Natural killer cell (primary cell): ENCODE measurements around the gene KCNH3. TPM values are rescaled to one million over a fixed set of nuclear protein-coding genes. Genes with fewer than 3 reads are reported as not detected.
"Not testable (repeated sequence)": the region's sequence is repeated elsewhere in the genome, so short reads cannot be mapped to it uniquely, and the experiment has no call there.

Experiments used
- ATAC-seq, 3 donors: fragments of 150-1000 bp in 2 of 3; fragments of 200-7000 bp in 1 of 3; cut with Tn5 transposase; 1 replicate in 1 of 3; 2 replicates in 2 of 3; pipeline ENCODE4 v1.10.0; 2021; ENCODE audit warnings: mild to moderate bottlenecking in 2 of 3, moderate library complexity in 2 of 3
- DNase-seq, 2 donors: peaks; one replicate each; pipeline versions ENCODE4 v3.0.0 to v3.0.0-alpha.2; 2013 to 2021; ENCODE audit warnings: mixed read lengths in 1 of 2
- H3K27ac ChIP-seq: one replicate; pipeline ENCODE4 v1.5.1; 2013; ENCODE audit warnings: mild to moderate bottlenecking, low read length
- H3K27me3 ChIP-seq: one replicate; pipeline ENCODE4 v1.6.1; 2013; ENCODE audit warnings: low read length; ENCODE audit not compliant: control insufficient read depth, insufficient read depth
- H3K36me3 ChIP-seq: one replicate; pipeline ENCODE4 v1.6.1; 2013; ENCODE audit warnings: low read length; ENCODE audit not compliant: control insufficient read depth, insufficient read depth
- H3K4me1 ChIP-seq: one replicate; pipeline ENCODE4 v1.6.1; 2013; ENCODE audit warnings: low read length; ENCODE audit not compliant: control insufficient read depth, insufficient read depth
- H3K4me3 ChIP-seq: one replicate; pipeline ENCODE4 v1.5.1; 2013; ENCODE audit warnings: low read length
- H3K9me3 ChIP-seq: one replicate; pipeline ENCODE4 v1.6.1; 2013; ENCODE audit warnings: low read length; ENCODE audit not compliant: control insufficient read depth, insufficient read depth
- H3K27ac Mint-ChIP-seq, 2 donors: one replicate each; pipeline ENCODE4 v1.8.0; 2022; ENCODE audit warnings: mild to moderate bottlenecking in 2 of 2, mixed read lengths in 2 of 2, moderate library complexity in 1 of 2
- H3K27me3 Mint-ChIP-seq, 2 donors: one replicate each; pipeline ENCODE4 v1.8.0; 2022; ENCODE audit warnings: low read depth in 2 of 2, mixed read lengths in 2 of 2
- H3K36me3 Mint-ChIP-seq: one replicate; pipeline ENCODE4 v1.8.0; 2022; ENCODE audit warnings: mixed read lengths
- H3K4me1 Mint-ChIP-seq, 2 donors: one replicate each; pipeline ENCODE4 v1.8.0; 2022; ENCODE audit warnings: mixed read lengths in 2 of 2
- H3K4me3 Mint-ChIP-seq: one replicate; pipeline ENCODE4 v1.8.0; 2022; ENCODE audit warnings: mild to moderate bottlenecking, moderate library complexity, mixed read lengths
- H3K9me3 Mint-ChIP-seq, 2 donors: one replicate each; pipeline ENCODE4 v1.8.0; 2022; ENCODE audit warnings: mixed read lengths in 2 of 2
- WGBS: methylation state at CpG from one replicate; pipeline ENCODE4 v1.1.7; 2013; ENCODE audit warnings: missing lambda C conversion rate; ENCODE audit not compliant: insufficient coverage; 5-methylcytosine and 5-hydroxymethylcytosine counted together
- intact Hi-C: fragments of 100-400 bp; cut with micrococcal nuclease; formaldehyde crosslinking; loops from one replicate; pipeline ENCODE4 v1.14.2; 2022
- total RNA-seq, 4 donors: library from RNA; stranded (reverse); fragments of 120-200 nt in 1 of 4; gene quantifications; one replicate each; pipeline versions ENCODE4 v1.2.3 to v1.2.4, GENCODE V29; 2013 to 2022
- TF ChIP-seq, protein P1 (sequence below): fragments of 200-600 bp; IDR thresholded peaks from one replicate; pipeline ENCODE4 v1.8.0; 2022; ENCODE audit warnings: antibody characterized with exemption

KCNH3 gene
- total RNA-seq, 3 donors from 2014 or later (not counting 1 experiment from before 2014, with no cell fraction given) = 1.2 to 1.7 (median 1.6) TPM

DNA sequence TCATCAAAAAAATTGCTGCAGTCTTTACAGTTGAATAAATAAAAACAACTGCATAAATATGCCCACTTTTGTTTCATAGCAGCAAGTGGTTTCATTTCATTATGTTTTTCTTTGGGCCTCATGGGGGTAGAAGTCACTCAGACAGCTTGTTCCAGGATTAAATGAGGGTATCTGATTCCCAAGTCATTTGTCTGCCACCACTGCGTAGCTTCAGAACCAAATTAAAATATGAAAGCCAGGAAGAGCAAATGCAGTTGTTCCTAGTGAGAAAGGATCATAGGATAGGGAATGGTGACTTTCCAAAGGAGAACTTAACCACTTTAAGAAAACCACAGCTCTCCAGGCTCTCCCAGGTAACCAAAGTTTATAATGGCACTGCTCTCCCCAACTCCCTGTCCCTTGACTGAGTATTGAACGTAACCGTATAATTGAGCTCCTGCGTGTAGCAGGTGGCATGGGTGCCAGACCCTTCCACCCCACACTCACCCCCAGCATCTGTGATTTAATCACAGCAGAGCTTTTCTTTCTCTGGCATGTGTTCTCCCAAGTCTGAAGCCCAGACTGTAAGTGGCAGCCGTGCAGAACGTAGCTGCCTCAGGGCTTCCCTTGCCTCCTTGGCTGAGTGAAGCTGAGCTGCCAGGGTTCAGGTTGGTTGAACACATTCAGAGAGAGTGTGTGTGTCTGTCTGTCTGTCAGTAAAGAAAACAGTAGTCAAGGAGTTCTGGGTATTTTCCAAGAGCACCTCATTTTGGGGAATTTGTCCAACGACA, 11.3 kb upstream of the KCNH3 start:
- H3K4me3 ChIP-seq = no peak overlapping the region
- intact Hi-C loops = no loop called here
- H3K36me3 ChIP-seq = peaks cover 18% of the 10 kb centered on the region
- Mint-ChIP-seq H3K4me1 (no peaks in the 10 kb centered on the region), H3K27ac (no peak overlapping the region), H3K27me3 (no peaks in the 10 kb centered on the region), H3K9me3 (no peaks in the 10 kb centered on the region), H3K36me3 (peaks cover 11% of the 10 kb centered on the region), H3K4me3 (no peak overlapping the region)
- no peak overlapping the region for H3K27ac ChIP-seq
- TF ChIP-seq, protein P1, sequence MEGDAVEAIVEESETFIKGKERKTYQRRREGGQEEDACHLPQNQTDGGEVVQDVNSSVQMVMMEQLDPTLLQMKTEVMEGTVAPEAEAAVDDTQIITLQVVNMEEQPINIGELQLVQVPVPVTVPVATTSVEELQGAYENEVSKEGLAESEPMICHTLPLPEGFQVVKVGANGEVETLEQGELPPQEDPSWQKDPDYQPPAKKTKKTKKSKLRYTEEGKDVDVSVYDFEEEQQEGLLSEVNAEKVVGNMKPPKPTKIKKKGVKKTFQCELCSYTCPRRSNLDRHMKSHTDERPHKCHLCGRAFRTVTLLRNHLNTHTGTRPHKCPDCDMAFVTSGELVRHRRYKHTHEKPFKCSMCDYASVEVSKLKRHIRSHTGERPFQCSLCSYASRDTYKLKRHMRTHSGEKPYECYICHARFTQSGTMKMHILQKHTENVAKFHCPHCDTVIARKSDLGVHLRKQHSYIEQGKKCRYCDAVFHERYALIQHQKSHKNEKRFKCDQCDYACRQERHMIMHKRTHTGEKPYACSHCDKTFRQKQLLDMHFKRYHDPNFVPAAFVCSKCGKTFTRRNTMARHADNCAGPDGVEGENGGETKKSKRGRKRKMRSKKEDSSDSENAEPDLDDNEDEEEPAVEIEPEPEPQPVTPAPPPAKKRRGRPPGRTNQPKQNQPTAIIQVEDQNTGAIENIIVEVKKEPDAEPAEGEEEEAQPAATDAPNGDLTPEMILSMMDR = no peak
- H3K27me3 ChIP-seq = no peaks in the 10 kb centered on the region
- DNase-seq (no peak), ATAC-seq (no peak)
- no peaks in the 10 kb centered on the region for H3K4me1 ChIP-seq
- no peaks in the 10 kb centered on the region for H3K9me3 ChIP-seq
- WGBS = 95% methylated on average over 7 of the region's 7 CpGs

DNA sequence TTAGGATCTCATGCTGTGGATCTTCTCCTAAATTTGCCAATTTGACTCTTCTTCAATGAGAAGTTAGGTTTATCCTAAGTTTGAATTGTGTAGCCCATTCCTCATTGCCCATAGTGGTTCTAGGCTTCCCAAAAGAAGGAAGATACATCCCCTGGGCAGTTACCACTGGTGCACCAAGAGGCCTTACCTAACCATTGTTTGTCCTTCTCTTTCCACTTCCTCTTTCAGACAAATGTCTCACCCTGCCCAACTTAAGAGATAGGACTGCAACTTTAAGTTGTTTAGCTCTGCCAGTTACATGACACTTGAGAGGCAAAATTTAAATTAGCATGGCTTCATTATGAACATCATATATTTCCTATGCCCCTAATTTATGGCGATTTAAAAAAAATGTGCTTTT, 9.4 kb upstream of the KCNH3 start:
- no peaks in the 10 kb centered on the region for H3K9me3 Mint-ChIP-seq
- Histone ChIP-seq H3K27ac (no peak overlapping the region), H3K4me3 (no peak overlapping the region), H3K27me3 (no peaks in the 10 kb centered on the region), H3K9me3 (no peaks in the 10 kb centered on the region), H3K4me1 (no peaks in the 10 kb centered on the region), H3K36me3 (peaks cover 15% of the 10 kb centered on the region)
- no peak overlapping the region for H3K4me3 Mint-ChIP-seq
- peaks cover 7% of the 10 kb centered on the region for H3K36me3 Mint-ChIP-seq
- WGBS = 100% methylated on average over 1 of the region's 1 CpG
- no peaks in the 10 kb centered on the region for H3K4me1 Mint-ChIP-seq
- H3K27me3 Mint-ChIP-seq = peaks cover 0 to 2% of the 10 kb centered on the region in 2 donors
- DNase-seq = no peak
- intact Hi-C loops = no loop called here
- no peak overlapping the region for H3K27ac Mint-ChIP-seq
- TF ChIP-seq, protein P1 = no peak
- no peak for ATAC-seq

DNA sequence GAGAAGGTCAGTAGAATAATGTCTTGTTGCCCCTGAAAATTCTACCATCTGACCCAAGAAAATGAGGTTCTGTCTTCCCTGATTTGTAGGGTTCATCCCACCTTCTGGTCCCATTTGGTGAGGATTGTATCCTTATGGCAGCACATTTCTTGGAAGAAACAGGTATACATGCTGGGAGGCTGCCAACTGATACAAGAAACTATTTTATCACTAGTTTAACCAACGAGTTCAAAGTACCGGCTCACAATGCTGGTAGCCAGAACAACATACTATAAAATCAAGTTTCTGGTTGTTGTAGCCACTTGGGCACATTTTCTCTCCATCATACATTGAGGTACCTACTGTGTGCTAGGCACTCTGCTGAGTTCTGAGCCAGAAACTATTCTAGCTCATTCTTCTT, 7.1 kb upstream of the KCNH3 start:
- Histone ChIP-seq H3K4me1 (no peaks in the 10 kb centered on the region), H3K36me3 (no peaks in the 10 kb centered on the region), H3K27me3 (peaks cover 2% of the 10 kb centered on the region), H3K27ac (no peak overlapping the region), H3K9me3 (no peaks in the 10 kb centered on the region), H3K4me3 (no peak overlapping the region)
- 92% methylated on average over 2 of the region's 2 CpGs for WGBS
- Mint-ChIP-seq H3K36me3 (no peaks in the 10 kb centered on the region), H3K27me3 (peaks cover 5 to 14% of the 10 kb centered on the region in 2 donors), H3K27ac (no peak overlapping the region), H3K4me3 (no peak overlapping the region), H3K9me3 (no peaks in the 10 kb centered on the region), H3K4me1 (no peaks in the 10 kb centered on the region)
- DNase-seq (no peak), ATAC-seq (no peak)
- TF ChIP-seq, protein P1 = no peak
- intact Hi-C loops = no loop called here

DNA sequence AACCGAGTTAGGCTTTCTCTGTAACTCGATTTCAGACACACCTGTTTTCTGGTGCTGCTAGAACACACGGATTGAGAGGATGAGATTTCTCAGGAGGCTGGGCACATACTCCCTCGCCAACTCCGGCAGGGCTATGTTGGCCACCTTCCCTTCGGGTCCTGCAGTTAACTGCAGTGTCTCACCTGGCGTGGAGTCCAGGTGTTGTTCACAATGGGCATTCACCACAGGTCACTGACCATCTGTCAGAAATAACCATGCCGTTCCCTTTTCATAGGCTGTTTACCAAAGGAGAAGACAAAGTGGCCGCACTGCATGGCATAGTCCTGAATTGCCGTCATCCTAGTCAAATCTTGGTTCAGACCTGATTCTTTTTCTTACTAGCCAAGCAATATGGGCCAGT, 5.5 kb upstream of the KCNH3 start:
- WGBS = 90% methylated on average over 10 of the region's 10 CpGs

DNA sequence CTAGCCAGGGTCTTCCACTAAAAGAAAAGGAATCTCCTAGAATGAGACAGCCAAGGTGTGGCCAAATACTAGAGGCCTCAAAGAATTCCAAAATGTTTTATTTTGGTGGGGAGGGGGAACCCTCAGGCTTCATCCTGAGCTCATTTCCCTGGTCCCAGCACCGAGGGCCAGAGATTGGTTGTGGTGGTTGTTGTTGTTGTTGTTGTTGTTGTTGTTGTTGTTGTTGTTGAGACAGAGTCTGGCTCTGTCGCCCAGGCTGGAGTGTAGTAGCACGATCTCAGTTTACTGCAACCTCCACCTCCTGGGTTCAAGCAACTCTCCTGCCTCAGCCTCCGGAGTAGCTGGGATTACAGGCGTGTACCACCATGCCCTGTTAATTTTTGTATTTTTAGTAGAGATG, 4.7 kb upstream of the KCNH3 start:
- H3K36me3 Mint-ChIP-seq, H3K36me3 ChIP-seq, H3K4me1 Mint-ChIP-seq, H3K4me3 Mint-ChIP-seq, H3K9me3 ChIP-seq, ATAC-seq, H3K27ac Mint-ChIP-seq, DNase-seq, H3K27ac ChIP-seq, H3K4me3 ChIP-seq, H3K9me3 Mint-ChIP-seq, intact Hi-C loops: not testable (repeated sequence)
- Histone ChIP-seq H3K4me1 (peaks cover 12% of the 10 kb centered on the region), H3K27me3 (peaks cover 13% of the 10 kb centered on the region)
- WGBS = 93% methylated on average over 4 of the region's 5 CpGs
- peaks cover 11 to 18% of the 10 kb centered on the region in 2 donors for H3K27me3 Mint-ChIP-seq

More for the DNA sequence above, 5.5 kb upstream of the KCNH3 start:
- H3K27ac ChIP-seq = no peak overlapping the region
- H3K4me3 Mint-ChIP-seq = no peak overlapping the region
- intact Hi-C loops = no loop called here
- no peaks in the 10 kb centered on the region for H3K9me3 Mint-ChIP-seq
- no peak overlapping the region for H3K27ac Mint-ChIP-seq
- ATAC-seq (no peak), DNase-seq (no peak)
- TF ChIP-seq, protein P1 = no peak
- no peaks in the 10 kb centered on the region for H3K36me3 ChIP-seq
- no peaks in the 10 kb centered on the region for H3K36me3 Mint-ChIP-seq
- H3K27me3 ChIP-seq = peaks cover 12% of the 10 kb centered on the region
- H3K9me3 ChIP-seq = no peaks in the 10 kb centered on the region
- H3K4me3 ChIP-seq = no peak overlapping the region
- peaks cover 11 to 18% of the 10 kb centered on the region in 2 donors for H3K27me3 Mint-ChIP-seq
- peaks cover 0 to 5% of the 10 kb centered on the region in 2 donors for H3K4me1 Mint-ChIP-seq
- peaks cover 10% of the 10 kb centered on the region for H3K4me1 ChIP-seq
